DMS53 treated with DMSO at 0.1 percent for 48 hours (cell line): Measurements from ENCODE around the gene SLX4IP.

ENCODE experiments used
- DNase-seq: peaks from one replicate; lab custom pipeline; 2025; ENCODE audit not compliant: unreplicated experiment; lab: John Stamatoyannopoulos, UW

Gene SLX4IP

GRCh38 chr20:10492844-10493243, 57.7 kb downstream of the SLX4IP start:
- DNase-seq: no peak

- DNase-seq: no peak
Measured at GRCh38 chr20:10495173-10495572, 60.1 kb downstream of the SLX4IP start.

DNA sequence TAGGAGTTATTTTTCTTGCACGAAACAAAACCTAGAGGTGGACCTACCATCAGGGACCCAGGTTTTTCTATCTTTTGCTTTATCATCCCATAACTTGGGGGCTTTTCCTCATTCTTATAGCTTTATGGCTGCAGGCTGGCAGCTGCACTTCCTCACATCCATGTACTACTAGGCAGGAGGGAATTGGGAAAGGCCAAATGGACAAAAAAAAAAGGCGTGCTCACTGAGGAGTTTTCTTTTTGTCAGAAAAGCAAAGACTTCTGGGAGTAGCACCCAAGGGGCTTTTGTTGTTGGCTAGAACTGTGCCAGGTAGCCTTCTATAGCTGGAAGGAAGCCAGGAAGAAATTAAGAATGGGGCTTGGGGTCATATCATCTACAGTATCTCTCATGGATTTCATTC, 61.4 kb downstream of the SLX4IP start:
- no peak for DNase-seq

DNA sequence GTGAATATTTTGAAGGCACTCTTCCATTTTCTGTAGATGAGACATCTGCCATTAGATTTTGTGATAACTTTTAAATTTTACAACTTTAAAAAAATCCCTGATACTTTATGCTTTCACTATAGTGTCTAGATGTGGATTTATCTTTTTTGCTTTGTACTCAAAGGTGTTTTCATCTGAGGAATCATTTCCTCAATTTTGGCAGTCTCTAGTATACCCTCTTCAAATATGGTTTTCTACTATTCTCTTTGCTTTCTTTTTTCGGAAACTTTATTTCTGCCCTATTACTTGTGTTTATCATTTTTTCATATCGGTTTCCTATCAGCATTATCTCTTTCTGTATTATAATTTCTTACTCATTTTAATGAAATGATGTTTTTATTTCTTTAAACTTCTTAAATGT, 62.2 kb downstream of the SLX4IP start:
- no peak for DNase-seq

GRCh38 chr20:10497791-10498190, 62.7 kb downstream of the SLX4IP start:
- DNase-seq: no peak

DNA sequence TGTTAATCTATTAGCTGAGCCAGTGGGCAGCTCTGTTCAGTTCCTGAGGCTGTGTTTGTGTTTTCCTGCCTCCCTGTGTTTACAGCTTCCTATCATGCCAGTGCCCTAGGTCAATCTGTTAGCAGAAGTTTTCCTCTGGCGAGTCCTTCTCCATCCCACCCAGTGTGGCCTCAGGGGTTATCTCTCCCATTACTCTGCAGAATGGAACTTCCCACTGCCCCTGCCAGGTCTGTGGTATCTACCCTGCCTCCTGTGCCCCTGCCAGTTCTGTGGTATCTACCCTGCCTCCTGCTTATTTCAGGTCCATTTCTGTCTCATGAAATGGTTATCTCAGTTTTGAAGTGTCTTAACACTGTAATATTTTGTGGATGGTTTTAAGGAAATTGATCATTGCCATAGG, 63.1 kb downstream of the SLX4IP start:
- no peak for DNase-seq

DNA sequence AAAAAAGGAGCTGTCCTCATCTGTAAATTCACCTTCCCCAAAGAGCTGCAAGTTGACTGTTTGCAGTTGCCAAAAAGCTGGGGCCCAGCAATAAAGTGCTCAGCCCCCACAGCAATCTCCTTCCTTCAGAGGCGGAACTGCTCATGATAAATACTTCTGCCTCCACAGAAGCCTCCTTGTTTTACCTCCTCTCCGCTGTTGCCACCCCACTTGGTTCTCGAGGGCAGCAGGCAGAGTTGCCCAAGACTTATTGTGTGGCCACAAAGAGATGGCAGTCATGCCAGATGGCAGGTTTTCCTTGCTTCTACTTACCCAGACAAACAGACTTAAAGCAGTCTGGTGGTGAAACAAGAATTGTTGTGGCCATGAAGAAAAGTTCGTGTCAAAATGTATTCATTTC, 66.3 kb downstream of the SLX4IP start:
- no peak for DNase-seq

DNA sequence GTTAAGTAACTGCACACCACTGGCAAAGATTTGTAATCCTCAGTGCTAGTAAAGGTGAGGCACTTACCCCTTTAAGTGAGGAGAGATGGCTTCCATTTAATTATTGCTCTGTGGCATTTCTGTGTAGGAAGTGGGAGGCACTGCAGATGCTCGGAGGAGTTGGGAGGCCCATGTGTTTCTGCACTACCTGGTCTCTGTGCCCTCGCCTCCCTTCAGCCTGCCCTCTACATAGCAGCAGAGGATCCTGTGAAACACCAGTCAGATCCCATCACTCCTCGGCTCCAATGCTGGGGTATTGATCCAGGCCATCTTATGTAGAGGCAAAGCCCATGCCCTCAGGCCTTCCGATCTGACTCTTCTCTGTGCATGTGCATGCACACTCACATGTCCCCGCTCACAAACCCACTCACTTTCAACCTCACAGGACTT, 67.0 kb downstream of the SLX4IP start:
- no peak for DNase-seq

DNA sequence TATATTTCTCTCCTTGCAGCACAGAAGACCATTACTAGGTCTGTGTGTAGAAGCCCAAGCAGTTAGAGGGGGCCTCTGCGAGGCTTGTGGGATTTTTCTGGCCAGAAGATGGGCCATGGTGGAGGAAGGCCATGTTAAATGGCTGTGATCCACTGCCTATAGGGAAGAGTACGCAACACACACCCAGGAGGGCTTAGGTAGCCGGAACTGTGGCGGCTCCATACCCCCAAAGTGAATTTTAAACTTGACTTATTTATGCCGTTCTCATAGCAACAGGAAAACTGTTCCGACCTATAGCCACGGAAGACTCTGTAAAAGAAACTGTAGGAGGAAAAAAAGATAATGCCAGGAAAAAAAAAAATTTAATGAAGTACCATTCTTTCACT, 69.5 kb downstream of the SLX4IP start:
- no peak for DNase-seq

GRCh38 chr20:10504994-10505730, 70.1 kb downstream of the SLX4IP start:
- DNase-seq: no peak

DNA sequence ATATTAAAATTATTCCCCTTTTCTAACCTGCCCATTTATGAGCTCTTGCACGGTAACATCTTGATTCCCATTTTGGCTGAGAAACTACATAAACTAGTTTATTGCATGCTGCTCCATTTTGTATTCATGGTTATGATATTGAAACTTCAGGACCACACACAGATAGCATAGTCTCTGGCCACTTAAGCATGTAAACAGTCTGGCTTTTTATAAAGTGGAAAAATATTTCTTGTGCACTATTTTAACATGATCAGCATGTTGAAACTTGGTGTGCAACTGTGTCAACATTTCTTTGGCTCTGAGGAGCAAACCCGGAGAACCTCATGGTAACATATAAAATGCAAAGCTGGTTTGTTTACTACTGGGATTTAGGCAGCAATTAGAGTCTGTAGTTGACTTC, 70.7 kb downstream of the SLX4IP start:
- DNase-seq: no peak

DNA sequence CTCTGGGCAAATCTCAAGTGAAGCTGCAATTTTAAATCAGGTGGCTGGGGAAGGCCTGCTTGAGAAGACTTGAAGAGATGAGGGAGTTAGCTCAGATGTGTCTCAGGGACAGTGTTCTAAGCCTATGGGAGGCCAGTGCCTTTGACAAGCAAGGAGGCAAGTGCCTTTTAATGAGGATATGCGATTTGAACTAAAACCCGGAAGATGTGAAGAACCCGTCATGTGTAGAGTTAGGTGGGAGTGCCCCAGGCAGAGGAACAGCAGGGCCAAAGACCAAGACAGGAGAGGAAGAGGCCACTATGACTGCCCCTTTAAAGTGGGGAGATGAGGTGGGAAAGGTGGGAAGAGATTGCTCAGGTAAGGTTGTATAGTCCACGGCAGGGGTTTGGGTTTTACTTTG, 71.9 kb downstream of the SLX4IP start:
- DNase-seq: no peak

DNA sequence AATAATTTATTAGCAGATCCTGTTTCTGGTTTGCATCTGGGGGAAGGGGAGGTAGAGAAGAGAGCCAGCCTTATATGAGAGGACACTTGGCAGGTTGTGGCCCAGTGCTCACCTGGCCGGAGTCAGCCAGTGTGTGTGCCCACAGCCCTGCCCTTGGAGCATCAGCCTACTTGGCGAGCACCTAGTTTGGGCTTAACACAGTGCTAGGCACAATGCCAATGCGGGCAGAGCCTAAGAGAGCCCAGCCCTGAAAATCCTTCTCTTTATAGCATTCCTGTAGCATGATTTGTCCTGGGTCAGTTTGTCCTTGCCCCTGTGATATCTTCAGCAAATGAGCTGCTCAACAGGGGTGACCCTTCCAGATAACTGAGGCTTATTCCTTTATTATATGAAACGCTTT, 73.0 kb downstream of the SLX4IP start:
- DNase-seq: no peak

DNA sequence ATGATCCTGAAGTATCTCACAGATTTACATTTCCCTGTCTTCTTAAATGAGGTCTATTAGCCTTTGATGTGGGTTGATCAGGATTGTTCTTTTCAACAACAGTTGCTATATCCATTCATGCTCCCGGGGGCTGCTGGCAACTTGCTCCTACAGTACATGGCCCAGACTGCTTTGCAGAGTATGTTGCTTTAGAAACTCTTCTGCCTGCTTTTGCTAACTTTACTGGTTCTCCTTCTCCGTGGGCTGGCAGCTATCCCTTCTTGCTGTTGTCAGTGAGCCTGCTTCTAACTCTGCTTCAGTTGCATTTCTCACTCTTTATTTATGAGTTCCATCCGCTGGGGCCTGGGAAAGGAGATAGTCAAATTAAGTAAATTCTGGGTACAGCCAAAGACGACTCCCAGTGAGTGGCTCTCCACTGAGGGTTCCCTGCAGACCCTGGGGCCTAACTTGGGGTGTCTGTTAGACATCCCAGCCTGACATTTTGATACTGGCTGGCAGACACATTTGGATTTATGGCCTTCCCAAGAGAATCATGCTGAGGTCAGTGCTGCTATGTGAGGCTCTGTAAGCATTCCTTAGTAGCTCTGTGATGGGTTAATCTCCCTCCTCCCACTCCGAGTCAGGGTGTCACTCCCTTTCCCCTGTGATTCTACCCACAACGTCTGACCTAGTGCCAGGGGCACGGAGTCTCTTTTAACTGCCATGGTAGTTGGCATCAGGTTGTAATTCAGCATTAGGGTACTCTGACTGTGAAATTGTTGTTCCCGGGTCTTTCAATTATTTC, 73.6 kb downstream of the SLX4IP start:
- DNase-seq: no peak

DNA sequence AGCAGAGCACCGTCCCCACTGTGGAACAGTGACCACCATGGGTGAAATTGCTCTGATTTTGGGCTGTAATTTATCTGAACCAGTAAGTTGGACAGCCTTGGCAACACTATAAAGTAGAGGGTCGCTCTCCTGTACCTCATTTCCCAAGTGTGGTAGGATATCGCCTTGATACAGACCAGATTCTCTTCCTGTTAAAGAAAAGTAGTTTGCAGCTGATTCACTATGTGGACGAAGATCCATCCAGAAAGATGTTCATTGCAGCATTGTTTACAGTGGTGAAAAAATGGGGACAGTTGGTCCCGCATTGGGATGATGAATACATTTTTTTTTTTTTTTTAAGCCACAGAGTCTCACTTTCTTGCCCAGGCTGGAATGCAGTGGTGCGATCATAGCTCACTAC, 74.3 kb downstream of the SLX4IP start:
- no peak for DNase-seq

DNA sequence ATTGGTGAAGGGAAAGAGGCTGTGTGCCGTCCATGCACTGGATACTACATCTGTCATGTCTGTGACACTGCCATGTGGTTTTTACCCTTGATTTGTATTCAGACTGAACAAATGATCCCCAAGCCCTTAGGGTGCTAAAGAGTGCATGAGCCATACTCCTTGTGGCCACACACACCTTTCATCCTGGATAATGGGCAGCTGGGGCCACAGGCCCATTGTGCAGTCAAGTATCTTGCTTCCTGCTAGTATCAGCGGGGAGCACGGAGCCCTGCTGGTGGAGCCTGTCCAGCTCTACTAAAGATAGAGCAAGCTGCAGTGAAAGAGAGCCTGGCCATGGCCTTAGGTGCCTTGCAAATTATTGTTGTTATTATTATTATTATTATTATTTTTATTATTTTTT, 75.1 kb downstream of the SLX4IP start:
- no peak for DNase-seq

DNA sequence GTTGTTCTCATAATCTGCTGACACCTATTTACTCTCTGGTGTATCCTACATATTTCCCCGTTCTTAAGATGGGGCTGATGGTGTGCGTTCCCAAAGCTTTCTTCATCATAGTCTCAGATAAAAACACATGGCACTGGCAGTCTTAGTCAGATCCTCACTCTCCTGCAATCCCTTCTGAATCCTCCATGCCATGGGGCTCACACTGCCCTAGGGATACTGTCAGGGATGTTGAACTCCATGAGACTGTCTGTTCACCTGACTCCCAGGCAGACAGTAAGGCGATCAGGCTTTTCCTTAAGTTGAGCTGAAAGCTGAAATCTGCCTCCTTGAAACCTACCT, 76.0 kb downstream of the SLX4IP start:
- DNase-seq: no peak

GRCh38 chr20:10511509-10512251, 76.6 kb downstream of the SLX4IP start:
- peak; percentile 89 for DNase-seq

GRCh38 chr20:10513061-10513460, 78.0 kb downstream of the SLX4IP start:
- DNase-seq: no peak

- DNase-seq: no peak
Measured at GRCh38 chr20:10513931-10514575, 78.9 kb downstream of the SLX4IP start.

- DNase-seq: no peak
Measured at GRCh38 chr20:10516529-10516928, 81.4 kb downstream of the SLX4IP start.
